GM21515 (cell line): Measurements from ENCODE around the gene BACH2.
"Not testable (repeated sequence)": the region's sequence is repeated elsewhere in the genome, so short reads cannot be mapped to it uniquely, and the experiment has no call there.

Experiments used
- ATAC-seq: cut with Tn5 transposase; IDR thresholded peaks from one replicate; pipeline ENCODE4 v1.9.1; 2021; ENCODE audit not compliant: unreplicated experiment

BACH2 gene

GRCh38 chr6:90076511-90077415 is 219.9 kb downstream of the BACH2 start:
- no peak for ATAC-seq

GRCh38 chr6:90074161-90074850 is 222.3 kb downstream of the BACH2 start:
- ATAC-seq = no peak

- no peak for ATAC-seq
These were observed 223.6 kb downstream of the BACH2 start for GRCh38 chr6:90072935-90073464.

GRCh38 chr6:90072501-90072900 is 224.1 kb downstream of the BACH2 start:
- no peak for ATAC-seq

DNA sequence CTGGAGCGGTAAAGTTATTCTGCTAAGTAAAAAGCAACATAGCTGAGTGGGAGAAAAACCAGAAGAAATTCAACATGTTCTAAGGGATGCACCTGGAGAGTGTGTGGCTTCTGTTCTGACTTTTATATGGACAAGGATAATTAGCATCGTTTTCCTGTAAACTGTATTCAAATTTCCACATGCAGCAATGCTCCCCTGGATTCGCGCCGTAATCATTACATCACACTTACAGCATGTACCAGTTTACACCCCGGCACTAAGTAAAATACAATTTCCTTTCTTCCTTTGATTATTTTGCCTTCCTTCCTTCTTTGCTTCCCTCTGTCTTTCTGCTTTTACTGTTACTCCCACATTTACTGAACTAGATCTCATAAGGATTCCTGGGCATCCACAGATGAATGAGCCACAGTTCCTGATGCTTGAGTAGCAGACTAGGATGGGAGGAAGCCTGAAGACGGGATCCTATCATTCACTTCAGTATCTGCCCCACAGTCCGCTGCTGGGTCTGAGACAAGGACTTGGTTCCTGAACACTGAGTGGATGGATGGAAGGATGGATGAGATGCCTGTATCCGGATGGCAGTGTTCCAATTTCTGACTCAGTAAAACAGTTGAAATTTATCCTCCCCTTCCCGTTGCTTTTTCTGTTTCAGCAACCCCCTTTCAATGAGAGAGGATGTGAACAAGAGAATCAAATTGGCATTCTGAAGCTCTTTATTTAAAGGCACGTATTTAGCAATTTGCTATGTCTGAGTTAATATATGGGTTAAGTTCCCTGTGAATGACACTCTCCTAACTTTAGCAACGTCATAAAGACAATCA is 227.7 kb downstream of the BACH2 start:
- no peak for ATAC-seq

DNA sequence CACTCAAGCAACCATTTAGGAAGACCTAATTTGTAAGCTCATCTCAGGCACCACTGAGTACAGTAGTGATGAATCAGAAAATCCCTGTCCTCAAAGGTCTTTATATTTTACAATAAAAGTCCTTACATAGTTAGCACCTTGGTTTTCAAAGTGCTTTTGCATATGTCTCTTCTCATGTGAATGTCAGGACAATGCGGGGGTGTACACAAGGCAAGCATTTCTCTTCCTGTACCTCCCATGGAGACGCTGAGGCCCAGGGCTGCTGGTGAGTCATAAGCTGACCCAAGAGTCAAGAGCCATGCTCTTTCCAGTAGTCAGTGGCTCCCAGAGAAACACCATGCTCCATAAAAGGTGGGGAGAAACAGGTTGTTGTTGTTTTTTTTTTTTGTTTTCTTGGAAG is 228.4 kb downstream of the BACH2 start:
- ATAC-seq = no peak

- ATAC-seq = no peak
These were observed 229.9 kb downstream of the BACH2 start for GRCh38 chr6:90066697-90067096.

GRCh38 chr6:90065173-90065572 is 231.5 kb downstream of the BACH2 start:
- ATAC-seq = no peak

DNA sequence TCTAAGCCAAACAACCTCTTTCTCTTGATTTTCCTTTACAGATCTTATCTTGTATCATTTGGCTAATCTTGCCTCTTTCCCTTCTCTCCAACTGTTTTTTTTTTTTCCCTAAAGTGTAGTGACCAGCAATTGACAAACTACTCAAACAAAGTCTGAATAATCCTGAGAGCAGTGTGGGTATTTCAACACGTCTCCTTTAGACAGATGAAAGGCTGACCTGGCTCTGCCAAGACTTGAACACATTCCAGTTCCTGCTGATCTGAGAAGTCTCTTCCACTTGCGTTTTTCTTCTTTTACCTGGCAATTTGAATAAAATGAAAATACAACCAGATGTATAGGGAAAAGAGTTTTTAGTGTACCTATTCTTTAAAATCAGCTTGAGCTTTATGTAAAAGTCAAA is 234.0 kb downstream of the BACH2 start:
- ATAC-seq = no peak

GRCh38 chr6:90062051-90062450 is 234.6 kb downstream of the BACH2 start:
- no peak for ATAC-seq

- not testable (repeated sequence) for ATAC-seq
These were observed 237.5 kb downstream of the BACH2 start for GRCh38 chr6:90059178-90059577.

- ATAC-seq = not testable (repeated sequence)
These were observed 240.7 kb downstream of the BACH2 start for GRCh38 chr6:90055924-90056323.

GRCh38 chr6:90054193-90054592 is 242.4 kb downstream of the BACH2 start:
- ATAC-seq = not testable (repeated sequence)

DNA sequence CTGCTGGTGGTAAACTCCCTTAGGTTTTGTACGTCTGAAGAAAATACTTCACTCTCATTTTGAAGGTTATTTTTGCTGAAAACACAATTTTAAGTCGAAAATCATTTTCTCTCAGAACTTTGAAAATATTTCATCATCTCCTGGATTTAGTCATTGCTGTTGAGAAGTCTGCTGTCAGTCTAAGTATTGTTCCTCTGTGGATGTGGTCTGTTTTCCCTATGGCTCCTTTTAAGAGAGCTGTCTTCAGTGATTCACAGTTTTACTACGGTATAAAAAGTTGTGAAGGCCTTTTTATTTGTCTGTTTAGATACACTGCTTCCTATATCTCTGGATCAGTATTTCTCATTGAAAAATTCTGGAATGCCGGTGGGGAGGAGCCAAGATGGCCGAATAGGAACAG is 243.0 kb downstream of the BACH2 start:
- no peak for ATAC-seq

GRCh38 chr6:90049295-90049694 is 247.3 kb downstream of the BACH2 start:
- ATAC-seq = no peak

DNA sequence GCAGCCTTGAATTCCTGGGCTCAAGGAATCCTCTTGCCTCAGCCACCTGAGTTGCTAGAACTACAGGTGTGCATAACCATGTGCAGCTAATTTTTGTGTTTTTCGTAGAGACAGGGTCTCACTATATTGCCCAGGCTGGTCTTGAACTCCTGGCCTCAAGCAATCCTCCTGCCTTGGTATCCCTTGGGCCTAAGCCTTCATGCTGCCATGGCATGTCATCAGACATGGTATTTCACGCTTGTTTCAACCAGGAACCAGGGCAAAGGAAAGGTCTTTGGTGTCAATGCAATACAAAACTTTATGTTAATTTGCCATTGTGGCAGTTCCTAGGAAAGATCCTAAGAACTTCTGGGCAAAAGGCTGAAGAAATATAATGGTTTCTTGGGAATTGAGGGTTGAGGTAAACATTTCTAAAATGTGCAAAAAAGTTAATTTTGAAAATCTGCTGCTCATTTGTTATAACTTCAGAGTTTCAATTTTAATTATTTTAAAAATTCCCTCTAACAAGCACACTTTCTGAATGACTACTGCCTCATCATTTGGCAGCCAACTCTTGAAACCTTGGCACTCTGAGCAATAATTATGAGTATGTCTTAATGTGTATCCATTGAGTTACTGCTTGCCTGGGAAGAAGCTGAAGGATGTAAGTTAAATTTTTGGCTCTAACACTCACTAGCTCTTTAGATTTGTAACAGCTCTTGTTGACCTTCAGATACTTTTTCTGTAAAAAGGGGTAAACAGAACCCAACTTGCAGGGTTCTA is 248.3 kb downstream of the BACH2 start:
- no peak for ATAC-seq

DNA sequence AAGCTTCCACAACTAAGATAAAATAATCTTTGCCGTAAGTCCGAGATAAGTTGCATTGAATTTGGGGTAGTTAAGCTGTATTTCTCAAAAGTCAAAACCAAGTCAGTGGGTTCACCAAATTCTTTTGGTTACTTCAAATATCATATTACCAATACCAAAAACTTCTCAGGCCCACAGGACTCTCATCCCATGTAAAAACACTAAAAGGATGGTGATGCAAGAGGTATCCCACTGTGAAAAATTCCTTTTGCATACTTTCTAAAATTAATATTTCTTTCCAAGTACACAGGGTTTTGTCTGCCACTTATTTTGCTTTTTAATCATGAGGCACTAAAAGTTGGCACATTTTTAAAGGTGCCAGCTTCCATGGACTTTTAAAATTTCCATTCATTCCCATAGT is 251.1 kb downstream of the BACH2 start:
- no peak for ATAC-seq

DNA sequence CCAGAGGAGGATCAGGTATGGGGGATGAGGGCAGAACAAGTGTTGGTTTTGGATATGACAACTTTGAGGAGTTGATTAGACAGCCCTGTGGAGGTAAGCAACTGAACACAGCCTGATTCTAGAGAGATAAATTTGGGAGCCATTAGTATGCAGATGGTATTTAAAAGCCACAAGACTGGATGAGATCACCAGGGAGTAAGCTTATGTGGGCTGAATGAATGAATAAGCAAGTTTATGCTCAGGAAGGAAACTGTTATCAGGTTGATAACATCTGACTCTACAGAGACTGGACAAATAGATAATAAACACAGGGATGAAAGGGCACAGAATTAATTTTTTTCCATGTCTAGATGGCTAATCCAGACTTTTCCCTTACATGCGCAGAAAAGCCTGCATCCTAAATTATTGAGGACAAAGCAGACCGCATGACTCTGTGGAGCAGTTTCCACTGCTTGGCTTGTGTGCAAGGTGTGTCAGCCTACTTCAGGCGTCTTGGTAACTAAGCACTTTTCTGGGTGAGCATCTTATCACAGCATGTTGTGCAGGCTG is 251.7 kb downstream of the BACH2 start:
- no peak for ATAC-seq

GRCh38 chr6:90044182-90044832 is 252.3 kb downstream of the BACH2 start:
- no peak for ATAC-seq

- ATAC-seq = no peak
These were observed 255.7 kb downstream of the BACH2 start for GRCh38 chr6:90040931-90041330.
